ENCODE measurements around the gene DENR.

The DENR gene

DNA sequence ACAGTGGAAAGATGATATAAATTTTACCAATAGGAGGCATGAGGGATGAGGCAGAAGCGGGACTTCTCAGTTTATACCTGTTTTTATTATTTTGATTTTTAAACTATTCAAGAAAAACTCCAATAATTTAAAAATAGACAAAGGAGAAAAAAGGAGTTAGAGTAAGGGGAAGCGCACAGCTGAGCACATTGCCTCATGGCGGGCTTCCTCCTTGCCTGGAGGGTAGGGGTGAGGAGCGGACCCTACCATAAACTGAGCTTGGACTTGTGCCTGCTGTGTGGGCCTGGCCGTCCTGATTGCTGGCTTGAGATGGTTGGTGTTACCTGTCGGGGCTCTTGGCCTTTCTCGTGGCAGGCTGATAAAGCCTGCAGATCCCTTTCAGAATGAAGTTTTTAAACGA lies 67.5 kb downstream of the DENR start:
- no peak for DNase-seq (ENCODE audit: low read depth)
